OCI-LY7 (cell line): ENCODE data around the gene NAV2.

Experiments
- EZH2phosphoT487 ChIP-seq: fragments of 200-600 bp; sonication (generic); IDR thresholded peaks from 2 replicates; pipeline ENCODE4 v1.6.1; 2018; ENCODE audit warnings: low read depth, borderline replicate concordance, mild to moderate bottlenecking, mixed run types, antibody characterized with exemption, low read length, moderate library complexity, mixed read lengths
- TF ChIP-seq, protein P1 (sequence below): fragments of 200-600 bp; sonication (generic); conservative IDR thresholded peaks from 2 replicates; pipeline ENCODE4 v1.5.1; 2014; ENCODE audit warnings: mild to moderate bottlenecking, antibody characterized with exemption, low read length, moderate library complexity, mixed read lengths

DNA sequence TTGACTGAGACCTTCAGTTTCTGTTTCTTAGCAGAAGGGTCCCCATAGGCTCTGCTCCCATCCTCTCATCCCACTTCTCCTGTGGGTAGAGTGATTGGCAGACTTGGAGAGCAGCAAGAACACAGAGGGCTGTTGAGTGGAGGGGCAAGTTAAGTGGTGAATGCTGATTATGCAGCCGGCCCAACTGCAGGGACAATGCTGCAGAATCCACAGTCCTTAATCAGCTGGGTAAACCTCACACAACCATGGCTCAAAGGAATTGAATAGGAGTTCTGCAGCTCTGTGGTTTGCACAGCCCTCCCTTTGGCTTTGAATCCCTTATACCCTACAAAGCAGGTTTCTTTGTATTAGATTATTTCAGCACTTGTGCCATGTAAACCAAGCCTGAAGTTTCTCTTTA, 161.1 kb downstream of the NAV2 start:
- TF ChIP-seq, protein P1, sequence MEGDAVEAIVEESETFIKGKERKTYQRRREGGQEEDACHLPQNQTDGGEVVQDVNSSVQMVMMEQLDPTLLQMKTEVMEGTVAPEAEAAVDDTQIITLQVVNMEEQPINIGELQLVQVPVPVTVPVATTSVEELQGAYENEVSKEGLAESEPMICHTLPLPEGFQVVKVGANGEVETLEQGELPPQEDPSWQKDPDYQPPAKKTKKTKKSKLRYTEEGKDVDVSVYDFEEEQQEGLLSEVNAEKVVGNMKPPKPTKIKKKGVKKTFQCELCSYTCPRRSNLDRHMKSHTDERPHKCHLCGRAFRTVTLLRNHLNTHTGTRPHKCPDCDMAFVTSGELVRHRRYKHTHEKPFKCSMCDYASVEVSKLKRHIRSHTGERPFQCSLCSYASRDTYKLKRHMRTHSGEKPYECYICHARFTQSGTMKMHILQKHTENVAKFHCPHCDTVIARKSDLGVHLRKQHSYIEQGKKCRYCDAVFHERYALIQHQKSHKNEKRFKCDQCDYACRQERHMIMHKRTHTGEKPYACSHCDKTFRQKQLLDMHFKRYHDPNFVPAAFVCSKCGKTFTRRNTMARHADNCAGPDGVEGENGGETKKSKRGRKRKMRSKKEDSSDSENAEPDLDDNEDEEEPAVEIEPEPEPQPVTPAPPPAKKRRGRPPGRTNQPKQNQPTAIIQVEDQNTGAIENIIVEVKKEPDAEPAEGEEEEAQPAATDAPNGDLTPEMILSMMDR: no peak
- no peak for TF ChIP-seq EZH2phosphoT487
